GM12878 (cell line): Measurements from ENCODE around the gene IFIT3.

Source experiments
- BHLHE40 ChIP-seq, 2 experiments: fragments of 450-650 bp in 1 of 2; IDR thresholded peaks; 2 replicates each; pipeline ENCODE4 v1.6.1; 2011 to 2017; ENCODE audit warnings: low read depth in 2 of 2, borderline replicate concordance in 1 of 2, improper control_type of control experiment in 1 of 2, low read length in 1 of 2, mild to moderate bottlenecking in 1 of 2
- CTCF ChIP-seq, 3 experiments: IDR thresholded peaks in 2 of 3; conservative IDR thresholded peaks in 1 of 3; 2 replicates each; pipeline ENCODE4 v1.5.1; 2011; ENCODE audit warnings: low read depth in 3 of 3, low read length in 3 of 3, mild to moderate bottlenecking in 3 of 3, control low read depth in 2 of 3, moderate library complexity in 2 of 3, inconsistent platforms in 1 of 3, mixed read lengths in 1 of 3; ENCODE audit not compliant: control insufficient read depth in 2 of 3, insufficient read depth in 1 of 3; ENCODE audit errors: extremely low read depth in 1 of 3
- EZH2 ChIP-seq: IDR thresholded peaks from 2 replicates; pipeline ENCODE4 v1.6.1; 2012; ENCODE audit warnings: low read depth, mild to moderate bottlenecking, control low read depth, inconsistent platforms, low read length, borderline replicate concordance; ENCODE audit not compliant: control insufficient read depth
- HCFC1 ChIP-seq: fragments of 150-350 bp; IDR thresholded peaks from 2 replicates; pipeline ENCODE4 v1.6.1; 2014; ENCODE audit warnings: low read length
- JUND ChIP-seq: IDR thresholded peaks from 2 replicates; pipeline ENCODE4 v1.6.1; 2012; ENCODE audit warnings: low read depth, mild to moderate bottlenecking, low read length, improper control_type of control experiment, moderate library complexity
- RAD51 ChIP-seq: fragments of 450-650 bp; IDR thresholded peaks from 2 replicates; pipeline ENCODE4 v1.6.1; 2016; ENCODE audit warnings: moderate library complexity, mild to moderate bottlenecking, inconsistent platforms
- SIN3A ChIP-seq: IDR thresholded peaks from 2 replicates; pipeline ENCODE4 v1.6.1; 2012; ENCODE audit warnings: low read depth, low read length, improper control_type of control experiment
- SPI1 ChIP-seq: IDR thresholded peaks from 2 replicates; pipeline ENCODE4 v1.6.1; 2011; ENCODE audit warnings: low read depth, mild to moderate bottlenecking, low read length, moderate library complexity, borderline replicate concordance; ENCODE audit not compliant: insufficient read depth
- SREBF2 ChIP-seq: IDR thresholded peaks from 2 replicates; pipeline ENCODE4 v1.6.1; 2012; ENCODE audit warnings: mild to moderate bottlenecking, low read length
- YY1 ChIP-seq: IDR thresholded peaks from 2 replicates; pipeline ENCODE4 v1.6.1; 2011; ENCODE audit warnings: low read depth, mild to moderate bottlenecking, low read length
- ZNF274 ChIP-seq: IDR thresholded peaks from one replicate; pipeline ENCODE4 v1.8.0; 2011; ENCODE audit not compliant: insufficient read length, insufficient read depth
- ZSCAN29 ChIP-seq: fragments of 450-650 bp; IDR thresholded peaks from 2 replicates; pipeline ENCODE4 v1.6.1; 2017; ENCODE audit warnings: mild to moderate bottlenecking, moderate library complexity
- TF ChIP-seq, protein P1 (sequence below): IDR thresholded peaks from 2 replicates; pipeline ENCODE4 v1.6.1; 2011; ENCODE audit warnings: low read depth, low read length, improper control_type of control experiment, borderline replicate concordance

- TF ChIP-seq BHLHE40 (IDR thresholded peaks at IDR 0.05; ENCODE audit: borderline replicate concordance in 1 of 2, low read depth in 2 of 2, low read length in 1 of 2) (no peak), SIN3A (no peak), ZSCAN29 (no peak), CTCF (IDR thresholded peaks at IDR 0.05 in 2 of 3, conservative IDR thresholded peaks at IDR 0.05 in 1 of 3; ENCODE audit: control insufficient read depth in 2 of 3, extremely low read depth in 1 of 3, insufficient read depth in 1 of 3, low read depth in 3 of 3, low read length in 3 of 3) (no peak), YY1 (no peak), SPI1 (no peak), JUND (no peak), EZH2 (no peak), ZNF274 (no peak), SREBF2 (no peak), RAD51 (no peak), HCFC1 (no peak)
- TF ChIP-seq, protein P1, sequence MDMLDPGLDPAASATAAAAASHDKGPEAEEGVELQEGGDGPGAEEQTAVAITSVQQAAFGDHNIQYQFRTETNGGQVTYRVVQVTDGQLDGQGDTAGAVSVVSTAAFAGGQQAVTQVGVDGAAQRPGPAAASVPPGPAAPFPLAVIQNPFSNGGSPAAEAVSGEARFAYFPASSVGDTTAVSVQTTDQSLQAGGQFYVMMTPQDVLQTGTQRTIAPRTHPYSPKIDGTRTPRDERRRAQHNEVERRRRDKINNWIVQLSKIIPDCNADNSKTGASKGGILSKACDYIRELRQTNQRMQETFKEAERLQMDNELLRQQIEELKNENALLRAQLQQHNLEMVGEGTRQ: no peak
These were observed 13.1 kb upstream of the IFIT3 start for GRCh38 chr10:89314676-89315075.
